NB4 (cell line): ENCODE results near the gene PITPNC1.

Source experiments
- CTCF ChIP-seq: IDR thresholded peaks from one replicate; pipeline ENCODE4 v1.5.1; 2012; ENCODE audit warnings: low read depth, low read length
- MAX ChIP-seq: IDR thresholded peaks from 2 replicates; pipeline ENCODE4 v1.6.1; 2011; ENCODE audit warnings: low read depth, low read length

- TF ChIP-seq CTCF: no peak
- no peak for TF ChIP-seq MAX
Measured at GRCh38 chr17:67369676-67370075, 7.4 kb upstream of the PITPNC1 start.
